ENCODE results near the gene UGT2A3. TPM values are rescaled to one million over a fixed set of nuclear protein-coding genes. Genes with fewer than 3 reads are reported as not detected.

Gene UGT2A3
- total RNA-seq: not detected in 2 replicates
- not detected in 2 replicates for polyA plus RNA-seq

- no peak for TF ChIP-seq CTCF (IDR thresholded peaks at IDR 0.05; ENCODE audit: low read depth, low read length)
- H3K9me3 ChIP-seq (ENCODE audit: low read depth): no peaks in the 10 kb centered on the region
- H3K4me1 ChIP-seq (ENCODE audit: low read depth): peaks cover 16% of the 10 kb centered on the region
- no peak within 1 kb of the TSS for H3K27ac ChIP-seq
- no peak for DNase-seq (ENCODE audit: low read depth in 1 of 2, low spot score in 1 of 2)
- no peak within 1 kb of the TSS for H3K4me3 ChIP-seq
- H3K27me3 ChIP-seq: no peaks in the 10 kb centered on the region
- H3K36me3 ChIP-seq: no peaks in the 10 kb centered on the region
Observed at GRCh38 chr4:68951078-68951805, at the start of gene UGT2A3. Gene UGT2A3, minus strand, starts transcription at chr4:68951804. Its CDS starts 44 bp downstream, at chr4:68951760.

- H3K36me3 ChIP-seq: no peaks in the 10 kb centered on the region
- no peak for DNase-seq (ENCODE audit: low read depth in 1 of 2, low spot score in 1 of 2)
- no peak overlapping the region for H3K4me3 ChIP-seq
Observed at GRCh38 chr4:68997040-68997439, 45.4 kb upstream of the UGT2A3 start.

GRCh38 chr4:68995292-68995691 is 43.7 kb upstream of the UGT2A3 start:
- H3K4me1 ChIP-seq (ENCODE audit: low read depth): no peaks in the 10 kb centered on the region
- no peaks in the 10 kb centered on the region for H3K27me3 ChIP-seq
- H3K36me3 ChIP-seq: no peaks in the 10 kb centered on the region
- H3K27ac ChIP-seq: no peak overlapping the region
- no peak for TF ChIP-seq CTCF (IDR thresholded peaks at IDR 0.05; ENCODE audit: low read depth, low read length)
- H3K4me3 ChIP-seq: no peak overlapping the region
- DNase-seq (ENCODE audit: low read depth in 1 of 2, low spot score in 1 of 2): no peak
- H3K9me3 ChIP-seq (ENCODE audit: low read depth): no peaks in the 10 kb centered on the region

More at GRCh38 chr4:68997040-68997439, 45.4 kb upstream of the UGT2A3 start:
- no peak for TF ChIP-seq CTCF (IDR thresholded peaks at IDR 0.05; ENCODE audit: low read depth, low read length)
- H3K9me3 ChIP-seq (ENCODE audit: low read depth): no peaks in the 10 kb centered on the region
- no peaks in the 10 kb centered on the region for H3K27me3 ChIP-seq
- no peak overlapping the region for H3K27ac ChIP-seq
- no peaks in the 10 kb centered on the region for H3K4me1 ChIP-seq (ENCODE audit: low read depth)

- H3K4me1 ChIP-seq (ENCODE audit: low read depth): no peaks in the 10 kb centered on the region
- no peak for TF ChIP-seq CTCF (IDR thresholded peaks at IDR 0.05; ENCODE audit: low read depth, low read length)
- no peaks in the 10 kb centered on the region for H3K9me3 ChIP-seq (ENCODE audit: low read depth)
- no peak overlapping the region for H3K27ac ChIP-seq
- H3K4me3 ChIP-seq: no peak overlapping the region
- no peak for DNase-seq (ENCODE audit: low read depth in 1 of 2, low spot score in 1 of 2)
- H3K36me3 ChIP-seq: no peaks in the 10 kb centered on the region
- H3K27me3 ChIP-seq: no peaks in the 10 kb centered on the region
Observed at GRCh38 chr4:68987007-68987406, 35.4 kb upstream of the UGT2A3 start.

- no peak overlapping the region for H3K4me3 ChIP-seq
- no peak for TF ChIP-seq CTCF (IDR thresholded peaks at IDR 0.05; ENCODE audit: low read depth, low read length)
- no peaks in the 10 kb centered on the region for H3K27me3 ChIP-seq
- no peaks in the 10 kb centered on the region for H3K4me1 ChIP-seq (ENCODE audit: low read depth)
- H3K9me3 ChIP-seq (ENCODE audit: low read depth): no peaks in the 10 kb centered on the region
- no peak for DNase-seq (ENCODE audit: low read depth in 1 of 2, low spot score in 1 of 2)
- no peak overlapping the region for H3K27ac ChIP-seq
- no peaks in the 10 kb centered on the region for H3K36me3 ChIP-seq
Observed at GRCh38 chr4:68985442-68985841, 33.8 kb upstream of the UGT2A3 start.
